ENCODE data around the gene HRH3.

HRH3 gene

DNA sequence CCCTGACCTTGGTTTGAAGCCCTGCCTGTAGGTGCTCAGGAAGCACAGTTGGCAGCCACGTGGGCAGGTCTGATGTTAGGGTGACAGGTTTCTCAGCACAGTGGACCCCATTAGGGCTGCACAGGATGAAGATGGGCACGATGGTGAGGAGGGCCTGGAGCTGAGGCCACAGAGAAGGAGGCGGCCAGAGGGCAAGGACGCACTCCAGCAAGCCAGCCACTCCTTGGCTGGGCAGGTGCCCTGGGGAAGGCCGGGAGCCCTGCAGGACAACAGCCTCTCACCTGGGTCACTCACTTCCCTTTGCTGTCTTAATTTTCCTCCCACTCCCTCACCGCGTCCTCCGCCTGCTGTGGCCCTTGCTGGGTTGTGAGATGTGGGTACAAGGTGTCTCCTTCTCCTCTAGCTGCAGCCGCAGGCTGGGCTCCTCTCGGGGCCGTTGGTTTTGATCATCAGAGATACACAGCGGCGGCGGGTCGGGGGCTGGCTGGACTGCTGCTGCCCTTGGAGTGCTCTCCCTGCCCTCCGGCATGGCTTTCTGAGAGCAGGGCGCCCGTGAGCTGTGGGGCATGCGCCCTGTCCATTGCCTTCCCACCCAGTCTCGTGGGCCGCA is 23.9 kb upstream of the HRH3 start:
- H3K4me3 ChIP-seq (ENCODE audit: low read length): no peak overlapping the region
- 0 out of 2 replicates have a peak, but pooled peaks cover 5% of the 10 kb centered on the region for H3K36me3 ChIP-seq (ENCODE audit: insufficient read depth, low read depth, low read length)
- no peaks in the 10 kb centered on the region for H3K27me3 ChIP-seq (ENCODE audit: insufficient read depth, low read length)
- no peak overlapping the region for H3K9ac ChIP-seq (ENCODE audit: low read depth, low read length)
- peaks cover 3% of the 10 kb centered on the region; the same call in 1 of the 2 replicates for H3K4me1 ChIP-seq (ENCODE audit: insufficient read depth, low read length)
- no peak overlapping the region for H3K27ac ChIP-seq (ENCODE audit: low read length)
- no peaks in the 10 kb centered on the region for H3K9me3 ChIP-seq (ENCODE audit: insufficient read depth, low read depth, low read length)

DNA sequence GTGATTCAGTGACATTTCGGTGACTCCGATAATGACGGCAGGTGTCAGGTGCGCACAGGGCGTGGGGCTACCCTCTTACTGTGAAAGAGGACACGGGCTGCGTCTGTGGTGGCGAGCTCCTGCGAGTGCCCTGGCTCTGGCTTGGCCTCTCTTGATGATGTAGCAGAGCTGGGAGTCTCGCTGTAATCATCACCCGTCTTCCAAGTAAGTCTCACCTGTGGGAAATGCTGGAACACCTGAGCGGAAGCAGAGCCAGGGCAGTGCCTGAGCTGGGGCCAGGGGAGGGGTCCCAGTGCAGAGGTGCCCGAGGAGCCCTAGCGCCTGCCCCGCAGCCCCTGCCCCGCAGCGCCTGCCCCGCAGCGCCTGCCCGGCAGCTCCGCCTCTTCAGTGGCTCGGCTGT is 23.0 kb upstream of the HRH3 start:
- Histone ChIP-seq H3K9ac (ENCODE audit: low read depth, low read length) (no peak overlapping the region), H3K9me3 (ENCODE audit: insufficient read depth, low read depth, low read length) (no peaks in the 10 kb centered on the region), H3K27me3 (ENCODE audit: insufficient read depth, low read length) (no peaks in the 10 kb centered on the region), H3K27ac (ENCODE audit: low read length) (no peak overlapping the region), H3K4me1 (ENCODE audit: insufficient read depth, low read length) (peaks cover 3% of the 10 kb centered on the region; the same call in 1 of the 2 replicates), H3K4me3 (ENCODE audit: low read length) (no peak overlapping the region), H3K36me3 (ENCODE audit: insufficient read depth, low read depth, low read length) (0 out of 2 replicates have a peak, but pooled peaks cover 5% of the 10 kb centered on the region)

DNA sequence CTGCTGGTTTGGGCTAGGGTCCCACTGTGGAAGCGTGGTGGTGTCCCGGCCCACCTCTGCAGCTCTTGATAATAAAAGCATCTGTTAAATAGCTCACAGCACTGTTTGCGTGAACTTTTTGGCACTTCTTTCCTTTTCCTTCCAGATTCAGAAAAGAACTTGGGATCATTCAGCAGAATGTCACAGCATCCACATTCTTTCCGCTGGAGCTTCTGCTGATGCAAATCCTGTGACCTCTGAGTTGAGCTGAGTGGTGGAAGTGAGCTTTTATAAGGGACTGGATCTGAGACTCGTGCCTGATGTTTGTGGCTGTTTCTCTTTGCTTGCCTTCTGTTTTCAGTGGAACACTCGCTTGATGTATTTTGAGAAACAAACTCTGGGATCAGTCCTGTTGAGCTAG is 22.1 kb upstream of the HRH3 start:
- Histone ChIP-seq H3K4me3 (ENCODE audit: low read length) (no peak overlapping the region), H3K9ac (ENCODE audit: low read depth, low read length) (no peak overlapping the region), H3K27ac (ENCODE audit: low read length) (no peak overlapping the region), H3K36me3 (ENCODE audit: insufficient read depth, low read depth, low read length) (0 out of 2 replicates have a peak, but pooled peaks cover 5% of the 10 kb centered on the region), H3K27me3 (ENCODE audit: insufficient read depth, low read length) (no peaks in the 10 kb centered on the region), H3K4me1 (ENCODE audit: insufficient read depth, low read length) (peaks cover 3% of the 10 kb centered on the region; the same call in 1 of the 2 replicates), H3K9me3 (ENCODE audit: insufficient read depth, low read depth, low read length) (no peaks in the 10 kb centered on the region)

DNA sequence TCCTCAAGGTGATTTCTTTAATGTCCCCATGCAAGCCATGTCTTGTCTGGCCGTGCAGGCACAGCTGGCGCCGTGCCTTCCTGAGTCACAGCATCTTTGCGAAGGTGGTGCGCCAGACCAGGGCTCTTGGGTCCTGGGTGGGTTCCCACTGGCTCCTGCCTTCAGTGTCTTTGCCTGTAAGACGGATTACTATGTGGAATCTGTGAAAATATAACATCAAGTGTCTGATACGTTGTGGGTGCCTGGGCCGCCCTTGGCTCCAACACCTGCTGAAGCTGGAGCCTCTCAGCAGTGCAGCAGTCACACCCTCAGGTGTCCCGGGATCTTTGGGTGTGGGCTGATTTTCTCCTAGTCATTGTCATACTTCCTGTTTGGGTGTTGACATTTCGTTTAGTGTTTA is 21.4 kb upstream of the HRH3 start:
- Histone ChIP-seq H3K4me1 (ENCODE audit: insufficient read depth, low read length) (peaks cover 3% of the 10 kb centered on the region; the same call in 1 of the 2 replicates), H3K27ac (ENCODE audit: low read length) (no peak overlapping the region), H3K9me3 (ENCODE audit: insufficient read depth, low read depth, low read length) (no peaks in the 10 kb centered on the region), H3K36me3 (ENCODE audit: insufficient read depth, low read depth, low read length) (0 out of 2 replicates have a peak, but pooled peaks cover 5% of the 10 kb centered on the region), H3K27me3 (ENCODE audit: insufficient read depth, low read length) (no peaks in the 10 kb centered on the region), H3K9ac (ENCODE audit: low read depth, low read length) (no peak overlapping the region), H3K4me3 (ENCODE audit: low read length) (no peak overlapping the region)

DNA sequence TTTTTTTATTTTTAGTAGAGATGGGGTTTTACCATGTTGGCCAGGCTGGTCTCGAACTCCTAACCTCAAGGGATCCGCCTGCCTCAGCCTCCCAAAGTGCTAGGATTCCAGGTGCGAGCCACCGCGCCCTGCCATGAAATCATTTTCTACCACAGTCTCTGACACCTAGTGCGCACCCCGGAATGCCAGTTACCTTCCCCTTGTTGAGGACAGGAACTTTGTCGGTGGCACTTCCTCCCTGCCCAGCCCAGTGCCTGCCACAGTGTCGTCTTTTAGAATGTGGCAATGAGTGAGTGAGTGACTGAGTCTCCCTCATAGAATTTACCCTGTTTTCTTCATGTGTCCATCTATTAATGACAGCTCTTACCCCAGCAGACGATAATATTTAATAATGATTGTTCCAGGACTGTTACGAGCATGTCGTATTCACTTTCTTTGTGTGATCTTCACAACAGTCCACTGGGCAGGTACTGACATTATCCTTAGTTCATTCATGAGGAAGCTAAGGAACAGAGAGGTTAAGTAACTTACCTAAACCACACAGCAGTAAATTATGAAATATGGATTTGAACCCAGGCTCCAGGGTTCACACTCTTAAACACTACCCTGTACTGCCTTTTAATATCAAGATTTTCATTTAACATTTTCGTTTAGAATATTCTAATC is 20.1 kb upstream of the HRH3 start:
- H3K27ac ChIP-seq (ENCODE audit: low read length): no peak overlapping the region
- no peak overlapping the region for H3K4me3 ChIP-seq (ENCODE audit: low read length)
- no peaks in the 10 kb centered on the region for H3K27me3 ChIP-seq (ENCODE audit: insufficient read depth, low read length)
- no peak overlapping the region for H3K9ac ChIP-seq (ENCODE audit: low read depth, low read length)
- H3K36me3 ChIP-seq (ENCODE audit: insufficient read depth, low read depth, low read length): 0 out of 2 replicates have a peak, but pooled peaks cover 5% of the 10 kb centered on the region
- H3K9me3 ChIP-seq (ENCODE audit: insufficient read depth, low read depth, low read length): no peaks in the 10 kb centered on the region
- H3K4me1 ChIP-seq (ENCODE audit: insufficient read depth, low read length): peaks cover 3% of the 10 kb centered on the region; the same call in 1 of the 2 replicates

DNA sequence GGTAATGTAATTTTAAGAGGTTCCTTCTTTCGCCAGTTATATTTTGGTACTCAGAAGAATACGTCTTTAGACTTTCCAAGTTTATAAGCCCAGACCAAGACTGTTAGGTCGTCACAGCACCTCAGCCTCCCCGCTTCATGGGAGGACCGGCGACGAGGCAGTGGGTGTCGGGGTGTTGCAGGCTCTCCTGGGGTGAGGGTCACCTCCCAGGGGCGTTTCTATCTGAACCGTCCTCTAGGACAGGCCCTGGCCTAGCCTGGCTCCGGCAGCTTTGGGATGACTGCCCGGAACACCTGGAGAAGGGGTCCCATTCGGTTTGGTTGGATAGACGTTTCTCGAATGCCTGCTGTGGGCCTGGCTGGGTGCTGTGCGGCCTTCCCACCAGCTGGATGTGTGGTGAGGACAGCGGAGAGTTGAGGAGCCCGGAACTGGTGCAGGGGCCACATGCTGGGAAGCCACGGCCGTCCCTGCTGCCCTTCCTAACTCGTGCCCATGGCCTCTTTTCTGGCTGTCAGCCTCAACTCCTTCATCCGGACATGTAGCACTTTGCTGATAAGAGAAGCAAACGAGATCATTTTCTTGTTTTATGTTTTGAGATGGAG is 19.3 kb upstream of the HRH3 start:
- H3K27me3 ChIP-seq (ENCODE audit: insufficient read depth, low read length): no peaks in the 10 kb centered on the region
- H3K4me1 ChIP-seq (ENCODE audit: insufficient read depth, low read length): peaks cover 3% of the 10 kb centered on the region; the same call in 1 of the 2 replicates
- peak overlapping the region; percentile 76 for H3K9ac ChIP-seq (ENCODE audit: low read depth, low read length)
- H3K4me3 ChIP-seq (ENCODE audit: low read length): peak overlapping the region; percentile 85
- 0 out of 2 replicates have a peak, but pooled peaks cover 2% of the 10 kb centered on the region for H3K36me3 ChIP-seq (ENCODE audit: insufficient read depth, low read depth, low read length)
- no peak overlapping the region for H3K27ac ChIP-seq (ENCODE audit: low read length)
- no peaks in the 10 kb centered on the region for H3K9me3 ChIP-seq (ENCODE audit: insufficient read depth, low read depth, low read length)

DNA sequence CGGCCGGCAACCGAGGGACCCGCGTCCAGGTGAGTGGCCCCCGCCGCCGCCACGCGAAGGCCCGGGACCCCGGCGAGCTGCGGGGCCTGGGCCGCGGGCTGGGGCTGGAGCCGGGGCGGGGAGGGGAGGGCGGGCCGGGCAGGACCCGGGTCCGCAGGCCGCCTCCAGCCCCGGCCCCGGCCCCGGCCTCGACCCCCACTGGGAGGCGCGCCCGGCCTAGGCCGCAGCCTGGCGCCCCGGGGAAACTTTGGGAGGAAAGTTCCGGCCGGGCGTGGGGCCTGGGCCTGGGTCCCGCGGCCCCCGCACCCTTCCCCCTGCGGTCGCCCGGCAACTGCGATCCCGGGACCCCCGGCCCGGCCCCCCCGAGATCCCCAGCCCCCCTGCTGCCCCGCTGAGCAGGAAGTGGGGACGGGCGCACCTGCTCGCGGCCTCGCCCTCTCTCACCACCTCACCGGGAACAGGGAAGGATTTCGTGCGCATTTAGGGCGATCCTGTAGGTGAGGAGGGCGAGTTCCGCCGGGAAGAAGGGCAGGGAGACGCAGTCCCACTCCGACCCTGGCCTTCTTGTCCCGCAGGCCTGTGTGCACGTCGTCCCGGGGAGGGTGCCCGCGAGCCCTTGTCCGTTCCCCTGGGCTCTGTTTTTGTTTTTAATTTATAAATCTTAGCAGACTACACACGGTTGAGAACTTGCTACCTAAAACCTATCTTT is 18.6 kb upstream of the HRH3 start:
- H3K9me3 ChIP-seq (ENCODE audit: insufficient read depth, low read depth, low read length): no peaks in the 10 kb centered on the region
- H3K36me3 ChIP-seq (ENCODE audit: insufficient read depth, low read depth, low read length): no peaks in the 10 kb centered on the region
- H3K27ac ChIP-seq (ENCODE audit: low read length): no peak overlapping the region
- no peaks in the 10 kb centered on the region for H3K27me3 ChIP-seq (ENCODE audit: insufficient read depth, low read length)
- peaks cover 3% of the 10 kb centered on the region; the same call in 1 of the 2 replicates for H3K4me1 ChIP-seq (ENCODE audit: insufficient read depth, low read length)
- H3K4me3 ChIP-seq (ENCODE audit: low read length): peak overlapping the region; percentile 85
- H3K9ac ChIP-seq (ENCODE audit: low read depth, low read length): peak overlapping the region; percentile 76

DNA sequence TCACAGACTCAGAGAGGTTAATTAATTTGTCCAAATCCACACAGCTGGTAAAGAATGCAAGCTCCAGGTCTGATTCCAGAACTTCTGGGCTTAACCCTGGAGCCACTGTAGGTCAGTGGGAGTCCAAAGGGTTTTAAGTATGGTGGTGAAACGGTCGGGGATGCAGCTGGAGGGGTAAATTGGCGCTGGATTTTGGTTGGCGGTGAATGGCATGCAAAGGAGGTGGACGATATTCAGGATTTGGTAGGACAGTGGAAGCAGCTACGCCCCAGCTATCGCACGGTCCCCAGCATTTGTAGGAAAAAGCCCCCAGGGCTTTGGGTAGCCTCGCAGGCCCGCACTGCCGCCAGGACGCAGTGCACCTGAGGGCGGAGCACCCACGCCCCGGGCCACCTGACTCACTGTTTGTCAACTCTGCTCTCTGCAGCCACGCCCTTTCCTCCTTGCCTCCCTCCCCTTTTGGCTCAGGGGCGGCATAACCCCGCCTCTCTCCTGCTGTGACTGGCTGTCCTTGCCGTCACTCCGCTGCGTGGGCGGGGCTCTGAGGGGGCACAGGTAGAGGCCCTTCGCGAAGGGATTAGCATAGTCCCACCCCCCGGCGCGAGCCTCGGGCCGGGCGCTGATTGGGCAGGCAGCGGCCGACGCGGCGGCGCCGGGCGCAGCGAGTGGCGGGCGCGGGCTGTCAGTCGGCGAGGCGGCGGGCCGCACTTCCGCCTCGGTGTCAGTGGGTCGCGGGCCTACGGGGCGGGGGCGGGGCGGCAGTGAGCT is 17.9 kb upstream of the HRH3 start, which contains the start of gene OSBPL2:
Gene OSBPL2 (plus strand): TSS at position 721 of the 768 bp plus-strand sequence. CDS start 17,664 bp downstream, outside the sequence.
- H3K27me3 ChIP-seq (ENCODE audit: insufficient read depth, low read length): no peaks in the 10 kb centered on the region
- no peak within 1 kb of the TSS for H3K27ac ChIP-seq (ENCODE audit: low read length)
- H3K4me3 ChIP-seq (ENCODE audit: low read length): peak within 1 kb of the TSS; percentile 85
- H3K9ac ChIP-seq (ENCODE audit: low read depth, low read length): peak within 1 kb of the TSS; percentile 76
- H3K4me1 ChIP-seq (ENCODE audit: insufficient read depth, low read length): peaks cover 3% of the 10 kb centered on the region; the same call in 1 of the 2 replicates
- no peaks in the 10 kb centered on the region for H3K9me3 ChIP-seq (ENCODE audit: insufficient read depth, low read depth, low read length)
- H3K36me3 ChIP-seq (ENCODE audit: insufficient read depth, low read depth, low read length): no peaks in the 10 kb centered on the region

DNA sequence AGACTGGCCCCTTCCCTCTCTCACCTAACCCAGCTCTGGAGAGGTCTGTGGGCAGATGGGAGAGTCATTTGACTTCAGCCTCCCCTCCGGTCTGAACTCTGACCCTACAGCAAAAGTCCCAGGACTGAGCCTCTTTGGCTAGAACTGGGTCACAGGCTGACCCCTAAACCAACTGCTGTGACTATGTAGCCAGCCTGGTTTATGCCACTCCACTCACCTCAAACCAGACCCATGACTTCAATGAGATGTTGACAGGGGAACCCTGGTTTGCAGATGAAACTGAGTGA is 17.4 kb upstream of the HRH3 start:
- Histone ChIP-seq H3K4me1 (ENCODE audit: insufficient read depth, low read length) (peaks cover 3% of the 10 kb centered on the region; the same call in 1 of the 2 replicates), H3K9ac (ENCODE audit: low read depth, low read length) (no peak overlapping the region), H3K27ac (ENCODE audit: low read length) (no peak overlapping the region), H3K9me3 (ENCODE audit: insufficient read depth, low read depth, low read length) (no peaks in the 10 kb centered on the region), H3K4me3 (ENCODE audit: low read length) (peak overlapping the region; percentile 55; the same call in 1 of the 2 replicates), H3K36me3 (ENCODE audit: insufficient read depth, low read depth, low read length) (no peaks in the 10 kb centered on the region), H3K27me3 (ENCODE audit: insufficient read depth, low read length) (no peaks in the 10 kb centered on the region)

DNA sequence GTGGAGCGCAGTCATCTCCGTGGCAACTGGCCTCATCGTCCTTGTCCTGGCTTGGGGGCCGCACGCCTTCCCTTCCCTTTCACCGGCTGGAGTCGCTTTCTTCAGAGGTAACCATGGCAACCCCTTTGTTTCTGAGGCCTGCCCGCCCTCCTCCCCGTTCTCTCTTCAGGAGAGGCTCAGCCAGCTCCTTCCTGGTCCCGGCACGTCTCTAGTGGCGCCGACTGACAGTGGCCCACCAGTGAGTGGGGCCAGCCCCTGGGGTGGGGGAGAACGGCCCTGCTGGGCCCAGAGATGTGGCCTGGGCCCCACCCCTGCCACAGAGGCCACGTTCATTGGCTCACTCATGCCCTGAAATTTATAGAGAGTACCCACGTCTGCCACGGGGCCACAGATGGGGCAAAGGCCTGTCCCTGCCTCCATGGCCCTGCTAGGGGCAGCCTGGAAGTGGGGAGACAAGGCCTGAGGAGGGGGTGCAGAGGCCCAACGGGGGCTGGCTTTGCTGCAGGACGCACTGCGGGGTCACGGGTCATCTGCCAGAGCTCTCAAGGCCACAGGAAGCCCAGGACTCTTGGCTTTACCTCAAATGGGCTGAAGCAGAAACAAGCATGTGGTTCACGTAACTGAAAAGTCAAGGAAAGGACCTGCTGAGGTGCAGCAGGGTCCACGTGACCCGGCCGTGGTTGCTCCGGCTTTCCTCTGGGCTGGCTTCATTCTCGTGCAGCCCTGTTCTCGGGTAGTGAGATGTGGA is 16.9 kb upstream of the HRH3 start:
- Histone ChIP-seq H3K36me3 (ENCODE audit: insufficient read depth, low read depth, low read length) (no peaks in the 10 kb centered on the region), H3K27ac (ENCODE audit: low read length) (no peak overlapping the region), H3K27me3 (ENCODE audit: insufficient read depth, low read length) (no peaks in the 10 kb centered on the region)

More for the DNA sequence above, 16.9 kb upstream of the HRH3 start:
- no peaks in the 10 kb centered on the region for H3K9me3 ChIP-seq (ENCODE audit: insufficient read depth, low read depth, low read length)
- H3K4me1 ChIP-seq (ENCODE audit: insufficient read depth, low read length): peaks cover 3% of the 10 kb centered on the region; the same call in 1 of the 2 replicates
- H3K9ac ChIP-seq (ENCODE audit: low read depth, low read length): no peak overlapping the region
- no peak overlapping the region for H3K4me3 ChIP-seq (ENCODE audit: low read length)
